ENCODE results near the gene MAK.

DNA sequence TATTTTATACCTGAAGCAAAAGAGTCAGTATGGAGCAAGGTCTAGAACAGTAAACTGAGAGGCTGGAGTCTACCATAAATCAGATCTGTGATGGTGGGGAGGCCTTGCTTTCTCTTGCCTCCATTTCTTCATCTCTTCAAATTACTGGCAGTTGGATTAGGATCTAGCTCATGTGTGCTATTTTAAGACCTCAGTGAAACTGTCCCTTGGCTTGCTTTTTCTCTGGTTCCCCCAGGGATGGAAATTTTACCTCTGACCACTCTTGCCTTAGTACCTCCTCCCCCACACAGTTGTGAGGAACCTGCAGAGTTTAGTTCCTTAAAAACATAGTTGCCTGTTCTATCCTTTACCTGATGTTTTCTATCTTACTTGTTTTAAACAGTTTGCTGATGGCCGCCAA lies 82.3 kb downstream of the MAK start:
- TF ChIP-seq, protein P1, sequence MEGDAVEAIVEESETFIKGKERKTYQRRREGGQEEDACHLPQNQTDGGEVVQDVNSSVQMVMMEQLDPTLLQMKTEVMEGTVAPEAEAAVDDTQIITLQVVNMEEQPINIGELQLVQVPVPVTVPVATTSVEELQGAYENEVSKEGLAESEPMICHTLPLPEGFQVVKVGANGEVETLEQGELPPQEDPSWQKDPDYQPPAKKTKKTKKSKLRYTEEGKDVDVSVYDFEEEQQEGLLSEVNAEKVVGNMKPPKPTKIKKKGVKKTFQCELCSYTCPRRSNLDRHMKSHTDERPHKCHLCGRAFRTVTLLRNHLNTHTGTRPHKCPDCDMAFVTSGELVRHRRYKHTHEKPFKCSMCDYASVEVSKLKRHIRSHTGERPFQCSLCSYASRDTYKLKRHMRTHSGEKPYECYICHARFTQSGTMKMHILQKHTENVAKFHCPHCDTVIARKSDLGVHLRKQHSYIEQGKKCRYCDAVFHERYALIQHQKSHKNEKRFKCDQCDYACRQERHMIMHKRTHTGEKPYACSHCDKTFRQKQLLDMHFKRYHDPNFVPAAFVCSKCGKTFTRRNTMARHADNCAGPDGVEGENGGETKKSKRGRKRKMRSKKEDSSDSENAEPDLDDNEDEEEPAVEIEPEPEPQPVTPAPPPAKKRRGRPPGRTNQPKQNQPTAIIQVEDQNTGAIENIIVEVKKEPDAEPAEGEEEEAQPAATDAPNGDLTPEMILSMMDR (IDR thresholded peaks at IDR 0.05; ENCODE audit: borderline replicate concordance, extremely low read depth, low read length, poor library complexity, severe bottlenecking), result no peak
- TF ChIP-seq EZH2 (IDR thresholded peaks at IDR 0.05; ENCODE audit: borderline replicate concordance, low read depth, low read length, severe bottlenecking), result no peak

Data from DND-41 (cell line).